Measurements from ENCODE around the gene KPNA3.

KPNA3 gene

GRCh38 chr13:49676581-49677298, 115.7 kb downstream of the KPNA3 start:
- no peak for DNase-seq (ENCODE audit: low read depth)

GRCh38 chr13:49670828-49671227, 121.7 kb downstream of the KPNA3 start:
- no peak for DNase-seq (ENCODE audit: low read depth)

GRCh38 chr13:49669735-49670309, 122.7 kb downstream of the KPNA3 start:
- no peak for DNase-seq (ENCODE audit: low read depth)

GRCh38 chr13:49667773-49668172, 124.7 kb downstream of the KPNA3 start:
- no peak for DNase-seq (ENCODE audit: low read depth)

- no peak for DNase-seq (ENCODE audit: low read depth)
Measured at GRCh38 chr13:49664606-49665005, 127.9 kb downstream of the KPNA3 start.

GRCh38 chr13:49657241-49657641, 135.2 kb downstream of the KPNA3 start:
- no peak for DNase-seq (ENCODE audit: low read depth)

- DNase-seq (ENCODE audit: low read depth): no peak
Measured at GRCh38 chr13:49655906-49656305, 136.6 kb downstream of the KPNA3 start.

GRCh38 chr13:49654011-49654410, 138.5 kb downstream of the KPNA3 start:
- no peak for DNase-seq (ENCODE audit: low read depth)

GRCh38 chr13:49653478-49653877, 139.0 kb downstream of the KPNA3 start:
- no peak for DNase-seq (ENCODE audit: low read depth)

GRCh38 chr13:49652355-49653305, 139.9 kb downstream of the KPNA3 start:
- DNase-seq (ENCODE audit: low read depth): no peak

- no peak for DNase-seq (ENCODE audit: low read depth)
Measured at GRCh38 chr13:49651570-49652354, 140.7 kb downstream of the KPNA3 start.

GRCh38 chr13:49649963-49650312, 142.5 kb downstream of the KPNA3 start:
- no peak for DNase-seq (ENCODE audit: low read depth)

Measured in stimulated activated CD8-positive, alpha-beta memory T cell treated with anti-CD3 and anti-CD28 coated beads, Interleukin-15, amount 100 ng/mL, for 24 hours (primary cell).